ENCODE results near the gene AJM1. TPM values are rescaled to one million over a fixed set of nuclear protein-coding genes. Genes with fewer than 3 reads are reported as not detected.

Gene AJM1
- total RNA-seq, 1 experiment from 2014 or later = 7.1 TPM

GRCh38 chr9:136806631-136807201, 35.6 kb upstream of the AJM1 start:
- RAD21 ChIA-PET (ENCODE audit: low non-redundant PET in 1 of 2, low total read pairs in 2 of 2, uncharacterized antibody in 2 of 2, unreplicated experiment in 2 of 2) = no interaction called here
- Histone ChIP-seq H3K9me2 (ENCODE audit: insufficient read depth) (no peaks in the 10 kb centered on the region), H3K4me3 (replicated peaks in 1 of 2; ENCODE audit: low read depth in 1 of 2, low read length in 2 of 2) (peak overlapping the region; percentile 79 to 93), H3K4me1 (ENCODE audit: control insufficient read depth in 1 of 2, insufficient read depth in 2 of 2, low read length in 2 of 2) (peaks cover 18 to 22% of the 10 kb centered on the region in 2 experiments), H3K27ac (ENCODE audit: low read depth, low read length) (peak overlapping the region; percentile 97), H3K9ac (ENCODE audit: low read length) (peak overlapping the region; percentile 96), H3K4me2 (ENCODE audit: low read length) (peak overlapping the region; percentile 90), H3K36me3 (ENCODE audit: control insufficient read depth in 1 of 2, insufficient read depth in 2 of 2, low read length in 2 of 2) (peaks cover 5 to 8% of the 10 kb centered on the region in 2 experiments; a peak in 3 of 4 replicates), H2AFZ (ENCODE audit: low read depth, low read length, poor library complexity, severe bottlenecking) (no peak overlapping the region), H3K79me2 (ENCODE audit: insufficient read depth, low read length) (peaks cover 46% of the 10 kb centered on the region), H3K27me3 (ENCODE audit: insufficient read depth, low read length) (no peaks in the 10 kb centered on the region), H3K9me3 (ENCODE audit: control insufficient read depth in 1 of 2, insufficient read depth in 1 of 2, low read depth in 1 of 2, low read length in 2 of 2) (no peaks in the 10 kb centered on the region), H4K20me1 (ENCODE audit: insufficient read depth) (no peaks in the 10 kb centered on the region)
- peak; percentile 7 for ATAC-seq
- intact Hi-C loops (cut with micrococcal nuclease) = no loop called here
- CTCF ChIA-PET = interaction anchor here (0.9 kb wide), 1 partner anchor 223 kb away, joined by 3 read pairs; no protein-coding TSS in a partner anchor
- TF ChIP-seq ELF1 (IDR thresholded peaks at IDR 0.05; ENCODE audit: borderline replicate concordance, low read depth) (no peak), POLR2AphosphoS5 (IDR thresholded peaks at IDR 0.05; ENCODE audit: low read depth, low read length) (no peak), CBX3 (IDR thresholded peaks at IDR 0.05; ENCODE audit: low read depth) (no peak)
- TF ChIP-seq, protein P1, sequence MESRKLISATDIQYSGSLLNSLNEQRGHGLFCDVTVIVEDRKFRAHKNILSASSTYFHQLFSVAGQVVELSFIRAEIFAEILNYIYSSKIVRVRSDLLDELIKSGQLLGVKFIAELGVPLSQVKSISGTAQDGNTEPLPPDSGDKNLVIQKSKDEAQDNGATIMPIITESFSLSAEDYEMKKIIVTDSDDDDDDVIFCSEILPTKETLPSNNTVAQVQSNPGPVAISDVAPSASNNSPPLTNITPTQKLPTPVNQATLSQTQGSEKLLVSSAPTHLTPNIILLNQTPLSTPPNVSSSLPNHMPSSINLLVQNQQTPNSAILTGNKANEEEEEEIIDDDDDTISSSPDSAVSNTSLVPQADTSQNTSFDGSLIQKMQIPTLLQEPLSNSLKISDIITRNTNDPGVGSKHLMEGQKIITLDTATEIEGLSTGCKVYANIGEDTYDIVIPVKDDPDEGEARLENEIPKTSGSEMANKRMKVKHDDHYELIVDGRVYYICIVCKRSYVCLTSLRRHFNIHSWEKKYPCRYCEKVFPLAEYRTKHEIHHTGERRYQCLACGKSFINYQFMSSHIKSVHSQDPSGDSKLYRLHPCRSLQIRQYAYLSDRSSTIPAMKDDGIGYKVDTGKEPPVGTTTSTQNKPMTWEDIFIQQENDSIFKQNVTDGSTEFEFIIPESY (IDR thresholded peaks at IDR 0.05; ENCODE audit: extremely low read depth, insufficient replicate concordance, low read length) = no peak
- no TSS peak for BruUV-seq (replicated peaks)
- no peak for DNase-seq (ENCODE audit: low read depth, low spot score)
- POLR2A ChIA-PET = no interaction called here

GRCh38 chr9:136807281-136808074, 34.8 kb upstream of the AJM1 start, which contains the start of gene RABL6:
TSS of gene RABL6 (plus strand) at chr9:136807948. CDS start at chr9:136808197, 249 bp downstream.
- peaks cover 51% of the 10 kb centered on the region for H3K79me2 ChIP-seq (ENCODE audit: insufficient read depth, low read length)
- peaks cover 8 to 11% of the 10 kb centered on the region in 2 experiments; a peak in 3 of 4 replicates for H3K36me3 ChIP-seq (ENCODE audit: control insufficient read depth in 1 of 2, insufficient read depth in 2 of 2, low read length in 2 of 2)
- H3K9me2 ChIP-seq (ENCODE audit: insufficient read depth) = no peaks in the 10 kb centered on the region
- RAD21 ChIA-PET (ENCODE audit: low non-redundant PET in 1 of 2, low total read pairs in 2 of 2, uncharacterized antibody in 2 of 2, unreplicated experiment in 2 of 2) = no interaction called here
- peak within 1 kb of the TSS; percentile 97 for H3K27ac ChIP-seq (ENCODE audit: low read depth, low read length)
- peak within 1 kb of the TSS; percentile 79 to 93 for H3K4me3 ChIP-seq (replicated peaks in 1 of 2; ENCODE audit: low read depth in 1 of 2, low read length in 2 of 2)
- H3K27me3 ChIP-seq (ENCODE audit: insufficient read depth, low read length) = no peaks in the 10 kb centered on the region
- no peaks in the 10 kb centered on the region for H3K9me3 ChIP-seq (ENCODE audit: control insufficient read depth in 1 of 2, insufficient read depth in 1 of 2, low read depth in 1 of 2, low read length in 2 of 2)
- BruUV-seq (replicated peaks) = TSS peak; percentile 68
- DNase-seq (ENCODE audit: low read depth, low spot score) (no peak), ATAC-seq (peak; percentile 86)
- peaks cover 14 to 19% of the 10 kb centered on the region in 2 experiments for H3K4me1 ChIP-seq (ENCODE audit: control insufficient read depth in 1 of 2, insufficient read depth in 2 of 2, low read length in 2 of 2)
- intact Hi-C loops (cut with micrococcal nuclease) = no loop called here
- H4K20me1 ChIP-seq (ENCODE audit: insufficient read depth) = no peaks in the 10 kb centered on the region
- H3K9ac ChIP-seq (ENCODE audit: low read length) = peak within 1 kb of the TSS; percentile 96
- H3K4me2 ChIP-seq (ENCODE audit: low read length) = peak within 1 kb of the TSS; percentile 90
- POLR2A ChIA-PET = no interaction called here
- CTCF ChIA-PET = interaction anchor here (0.9 kb wide), 1 partner anchor 222 kb away, joined by 3 read pairs; no protein-coding TSS in a partner anchor
- no peak within 1 kb of the TSS for H2AFZ ChIP-seq (ENCODE audit: low read depth, low read length, poor library complexity, severe bottlenecking)
- TF ChIP-seq ZNF274 (IDR thresholded peaks at IDR 0.05; ENCODE audit: low read depth, low read length) = no peak
- TF ChIP-seq POLR2A (IDR thresholded peaks at IDR 0.05; ENCODE audit: borderline replicate concordance, extremely low read depth, insufficient read depth, insufficient read length) = peak; percentile 89
- TF ChIP-seq ELF1 (IDR thresholded peaks at IDR 0.05; ENCODE audit: borderline replicate concordance, low read depth) = no peak
- TF ChIP-seq, protein P2, sequence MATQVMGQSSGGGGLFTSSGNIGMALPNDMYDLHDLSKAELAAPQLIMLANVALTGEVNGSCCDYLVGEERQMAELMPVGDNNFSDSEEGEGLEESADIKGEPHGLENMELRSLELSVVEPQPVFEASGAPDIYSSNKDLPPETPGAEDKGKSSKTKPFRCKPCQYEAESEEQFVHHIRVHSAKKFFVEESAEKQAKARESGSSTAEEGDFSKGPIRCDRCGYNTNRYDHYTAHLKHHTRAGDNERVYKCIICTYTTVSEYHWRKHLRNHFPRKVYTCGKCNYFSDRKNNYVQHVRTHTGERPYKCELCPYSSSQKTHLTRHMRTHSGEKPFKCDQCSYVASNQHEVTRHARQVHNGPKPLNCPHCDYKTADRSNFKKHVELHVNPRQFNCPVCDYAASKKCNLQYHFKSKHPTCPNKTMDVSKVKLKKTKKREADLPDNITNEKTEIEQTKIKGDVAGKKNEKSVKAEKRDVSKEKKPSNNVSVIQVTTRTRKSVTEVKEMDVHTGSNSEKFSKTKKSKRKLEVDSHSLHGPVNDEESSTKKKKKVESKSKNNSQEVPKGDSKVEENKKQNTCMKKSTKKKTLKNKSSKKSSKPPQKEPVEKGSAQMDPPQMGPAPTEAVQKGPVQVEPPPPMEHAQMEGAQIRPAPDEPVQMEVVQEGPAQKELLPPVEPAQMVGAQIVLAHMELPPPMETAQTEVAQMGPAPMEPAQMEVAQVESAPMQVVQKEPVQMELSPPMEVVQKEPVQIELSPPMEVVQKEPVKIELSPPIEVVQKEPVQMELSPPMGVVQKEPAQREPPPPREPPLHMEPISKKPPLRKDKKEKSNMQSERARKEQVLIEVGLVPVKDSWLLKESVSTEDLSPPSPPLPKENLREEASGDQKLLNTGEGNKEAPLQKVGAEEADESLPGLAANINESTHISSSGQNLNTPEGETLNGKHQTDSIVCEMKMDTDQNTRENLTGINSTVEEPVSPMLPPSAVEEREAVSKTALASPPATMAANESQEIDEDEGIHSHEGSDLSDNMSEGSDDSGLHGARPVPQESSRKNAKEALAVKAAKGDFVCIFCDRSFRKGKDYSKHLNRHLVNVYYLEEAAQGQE (IDR thresholded peaks at IDR 0.05; ENCODE audit: low read depth) = no peak
- TF ChIP-seq CEBPB (IDR thresholded peaks at IDR 0.05; ENCODE audit: low read depth) = no peak
- TF ChIP-seq, protein P3, sequence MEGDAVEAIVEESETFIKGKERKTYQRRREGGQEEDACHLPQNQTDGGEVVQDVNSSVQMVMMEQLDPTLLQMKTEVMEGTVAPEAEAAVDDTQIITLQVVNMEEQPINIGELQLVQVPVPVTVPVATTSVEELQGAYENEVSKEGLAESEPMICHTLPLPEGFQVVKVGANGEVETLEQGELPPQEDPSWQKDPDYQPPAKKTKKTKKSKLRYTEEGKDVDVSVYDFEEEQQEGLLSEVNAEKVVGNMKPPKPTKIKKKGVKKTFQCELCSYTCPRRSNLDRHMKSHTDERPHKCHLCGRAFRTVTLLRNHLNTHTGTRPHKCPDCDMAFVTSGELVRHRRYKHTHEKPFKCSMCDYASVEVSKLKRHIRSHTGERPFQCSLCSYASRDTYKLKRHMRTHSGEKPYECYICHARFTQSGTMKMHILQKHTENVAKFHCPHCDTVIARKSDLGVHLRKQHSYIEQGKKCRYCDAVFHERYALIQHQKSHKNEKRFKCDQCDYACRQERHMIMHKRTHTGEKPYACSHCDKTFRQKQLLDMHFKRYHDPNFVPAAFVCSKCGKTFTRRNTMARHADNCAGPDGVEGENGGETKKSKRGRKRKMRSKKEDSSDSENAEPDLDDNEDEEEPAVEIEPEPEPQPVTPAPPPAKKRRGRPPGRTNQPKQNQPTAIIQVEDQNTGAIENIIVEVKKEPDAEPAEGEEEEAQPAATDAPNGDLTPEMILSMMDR (IDR thresholded peaks at IDR 0.05 in 2 of 3, conservative IDR thresholded peaks at IDR 0.05 in 1 of 3; ENCODE audit: borderline replicate concordance in 1 of 3, insufficient read depth in 1 of 3, low read depth in 2 of 3, low read length in 2 of 3) = no peak
